Lower lobe of right lung (tissue), 2 donors: ENCODE measurements around the gene MSI2. TPM values are rescaled to one million over a fixed set of nuclear protein-coding genes. Genes with fewer than 3 reads are reported as not detected.

Experiments used
- ATAC-seq, 2 donors: fragments of 200-7000 bp; cut with Tn5 transposase; one replicate each; pipeline ENCODE4 v1.9.1; 2020 to 2022; ENCODE audit warnings: mild to moderate bottlenecking in 2 of 2, moderate library complexity in 2 of 2
- DNase-seq: peaks from one replicate; pipeline ENCODE4 v3.0.0-alpha.2; 2020
- H3K27ac ChIP-seq: fragments of 200-600 bp; one replicate; pipeline ENCODE4 v1.8.0; 2022
- H3K27me3 ChIP-seq: fragments of 200-600 bp; one replicate; pipeline ENCODE4 v1.8.0; 2022; ENCODE audit warnings: low read depth
- H3K36me3 ChIP-seq: fragments of 200-600 bp; one replicate; pipeline ENCODE4 v1.8.0; 2022; ENCODE audit warnings: mild to moderate bottlenecking
- H3K4me1 ChIP-seq: fragments of 200-600 bp; one replicate; pipeline ENCODE4 v1.8.0; 2022
- H3K4me3 ChIP-seq: fragments of 200-600 bp; one replicate; pipeline ENCODE4 v1.8.0; 2022; ENCODE audit warnings: mild to moderate bottlenecking
- H3K9me3 ChIP-seq: fragments of 200-600 bp; one replicate; pipeline ENCODE4 v1.8.0; 2022
- intact Hi-C: fragments of 100-400 bp; cut with DNase I; formaldehyde crosslinking; loops from one replicate; pipeline ENCODE4 v1.11.0; 2022
- total RNA-seq: library from RNA; stranded (reverse); fragmentation: NEBNext Ultra II Directional; extraction: Animal tissue kit (Norgen Biotek cat#: 25700); gene quantifications from one replicate; pipeline ENCODE4 v1.2.1, GENCODE V29; 2021
- TF ChIP-seq, protein P1 (sequence below): fragments of 200-600 bp; IDR thresholded peaks from one replicate; pipeline ENCODE4 v1.8.0; 2022; ENCODE audit warnings: antibody characterized with exemption, mild to moderate bottlenecking
- donor health status: DM: no; HTN: yes; CAD: no; lungs with severe emphysema.

The MSI2 gene
- total RNA-seq, 1 donor from 2014 or later, result 43.9 TPM

DNA sequence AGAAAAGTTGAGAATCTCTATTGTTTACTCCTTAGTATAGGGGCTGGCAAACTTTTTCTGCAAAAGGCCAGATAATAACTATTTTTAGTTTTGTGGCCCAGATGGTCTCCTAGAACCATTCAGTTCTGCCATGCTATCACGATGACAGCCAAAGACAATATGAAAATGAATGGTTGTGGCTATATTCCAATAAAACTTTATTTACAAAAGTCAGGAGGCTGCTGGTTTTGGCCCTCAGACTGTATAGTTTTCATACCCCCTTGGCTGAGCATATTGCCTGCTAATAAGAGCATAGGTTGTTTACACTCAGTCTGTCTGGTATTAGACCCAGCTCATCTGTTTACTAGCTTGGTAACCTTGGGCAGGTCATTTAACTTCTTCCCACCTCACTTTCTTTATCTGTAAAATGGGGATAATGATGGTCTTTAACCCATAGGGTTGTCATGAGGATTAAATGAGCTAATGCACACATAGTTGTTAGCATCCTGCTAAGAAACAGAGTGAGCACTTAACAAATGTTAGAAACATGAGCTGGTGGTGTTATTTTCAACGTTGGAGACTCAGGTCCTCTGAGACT is 156.3 kb downstream of the MSI2 start:
- peaks cover 9% of the 10 kb centered on the region for H3K4me1 ChIP-seq
- no peak for DNase-seq
- H3K9me3 ChIP-seq, result no peaks in the 10 kb centered on the region
- intact Hi-C loops, result no loop called here
- no peaks in the 10 kb centered on the region for H3K27me3 ChIP-seq
- ATAC-seq, result no peak
- H3K4me3 ChIP-seq, result no peak overlapping the region
- no peaks in the 10 kb centered on the region for H3K36me3 ChIP-seq
- H3K27ac ChIP-seq, result no peak overlapping the region
- TF ChIP-seq, protein P1, sequence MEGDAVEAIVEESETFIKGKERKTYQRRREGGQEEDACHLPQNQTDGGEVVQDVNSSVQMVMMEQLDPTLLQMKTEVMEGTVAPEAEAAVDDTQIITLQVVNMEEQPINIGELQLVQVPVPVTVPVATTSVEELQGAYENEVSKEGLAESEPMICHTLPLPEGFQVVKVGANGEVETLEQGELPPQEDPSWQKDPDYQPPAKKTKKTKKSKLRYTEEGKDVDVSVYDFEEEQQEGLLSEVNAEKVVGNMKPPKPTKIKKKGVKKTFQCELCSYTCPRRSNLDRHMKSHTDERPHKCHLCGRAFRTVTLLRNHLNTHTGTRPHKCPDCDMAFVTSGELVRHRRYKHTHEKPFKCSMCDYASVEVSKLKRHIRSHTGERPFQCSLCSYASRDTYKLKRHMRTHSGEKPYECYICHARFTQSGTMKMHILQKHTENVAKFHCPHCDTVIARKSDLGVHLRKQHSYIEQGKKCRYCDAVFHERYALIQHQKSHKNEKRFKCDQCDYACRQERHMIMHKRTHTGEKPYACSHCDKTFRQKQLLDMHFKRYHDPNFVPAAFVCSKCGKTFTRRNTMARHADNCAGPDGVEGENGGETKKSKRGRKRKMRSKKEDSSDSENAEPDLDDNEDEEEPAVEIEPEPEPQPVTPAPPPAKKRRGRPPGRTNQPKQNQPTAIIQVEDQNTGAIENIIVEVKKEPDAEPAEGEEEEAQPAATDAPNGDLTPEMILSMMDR, result no peak

DNA sequence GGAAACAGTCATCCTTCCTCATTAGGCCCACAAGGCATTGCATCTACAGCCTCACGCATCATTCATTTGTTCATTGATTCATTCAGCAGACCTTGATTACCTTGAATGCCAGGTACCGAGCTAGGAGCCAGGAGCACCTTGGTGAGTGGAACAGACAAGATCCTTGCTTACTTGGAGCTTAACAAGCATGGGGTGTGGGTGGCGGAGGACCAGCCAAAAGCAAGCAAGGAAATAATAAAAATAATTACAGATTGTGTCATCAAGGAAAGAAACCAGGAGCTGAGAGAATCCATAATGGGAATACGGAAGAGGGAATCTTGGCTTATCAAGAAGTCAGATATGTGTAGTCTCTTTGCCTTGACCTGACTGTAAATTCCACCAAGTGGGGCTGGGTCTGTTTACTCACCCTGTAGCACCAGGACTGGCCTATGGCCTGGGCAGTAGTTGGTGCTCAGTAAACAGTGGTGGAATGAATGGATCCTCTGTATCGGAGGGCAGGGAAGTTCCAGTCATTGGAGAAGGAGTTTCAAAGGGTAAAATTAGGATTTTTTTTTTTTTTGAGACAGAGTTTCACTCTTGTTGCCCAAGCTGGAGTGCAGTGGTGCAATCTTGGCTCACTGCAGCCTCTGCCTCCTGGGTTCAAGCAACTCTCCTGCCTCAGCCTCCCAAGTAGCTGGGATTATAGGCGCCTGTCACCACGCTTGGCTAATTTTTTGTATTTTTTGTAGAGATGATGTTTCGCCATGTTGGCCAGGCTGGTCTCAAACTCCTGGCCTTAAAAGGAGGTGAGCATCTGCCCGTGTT is 157.7 kb downstream of the MSI2 start:
- intact Hi-C loops, result no loop called here
- Histone ChIP-seq H3K27me3 (no peaks in the 10 kb centered on the region), H3K4me1 (no peaks in the 10 kb centered on the region), H3K36me3 (no peaks in the 10 kb centered on the region), H3K4me3 (no peak overlapping the region), H3K9me3 (no peaks in the 10 kb centered on the region), H3K27ac (no peak overlapping the region)
- ATAC-seq (no peak), DNase-seq (no peak)
- TF ChIP-seq, protein P1, result no peak

DNA sequence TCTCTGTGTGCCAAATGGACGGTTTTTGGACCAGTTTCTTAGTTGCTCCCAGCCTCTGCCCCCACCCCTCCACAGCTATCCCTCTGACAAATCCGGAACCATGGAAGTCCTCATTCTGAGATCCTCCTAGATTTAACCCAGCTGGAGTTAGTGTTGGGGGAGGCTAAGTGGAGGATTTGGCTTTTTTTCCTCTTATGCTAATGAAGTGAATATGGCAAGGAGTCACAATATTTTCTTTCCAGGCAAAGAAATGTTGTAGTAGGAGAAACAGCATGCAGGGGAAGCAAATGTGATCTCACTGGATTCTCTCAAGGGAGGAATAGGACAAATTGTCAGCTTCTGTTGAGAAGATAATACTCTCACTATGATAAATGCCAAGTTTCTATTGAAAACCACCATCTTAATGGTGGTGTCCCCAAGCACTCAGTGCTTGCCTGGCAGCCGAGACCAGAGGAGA is 159.5 kb downstream of the MSI2 start:
- ATAC-seq (no peak), DNase-seq (no peak)
- no peak overlapping the region for H3K27ac ChIP-seq
- H3K27me3 ChIP-seq, result no peaks in the 10 kb centered on the region
- intact Hi-C loops, result no loop called here
- no peak overlapping the region for H3K4me3 ChIP-seq
- no peaks in the 10 kb centered on the region for H3K4me1 ChIP-seq
- no peaks in the 10 kb centered on the region for H3K36me3 ChIP-seq
- no peaks in the 10 kb centered on the region for H3K9me3 ChIP-seq
- TF ChIP-seq, protein P1, result no peak

DNA sequence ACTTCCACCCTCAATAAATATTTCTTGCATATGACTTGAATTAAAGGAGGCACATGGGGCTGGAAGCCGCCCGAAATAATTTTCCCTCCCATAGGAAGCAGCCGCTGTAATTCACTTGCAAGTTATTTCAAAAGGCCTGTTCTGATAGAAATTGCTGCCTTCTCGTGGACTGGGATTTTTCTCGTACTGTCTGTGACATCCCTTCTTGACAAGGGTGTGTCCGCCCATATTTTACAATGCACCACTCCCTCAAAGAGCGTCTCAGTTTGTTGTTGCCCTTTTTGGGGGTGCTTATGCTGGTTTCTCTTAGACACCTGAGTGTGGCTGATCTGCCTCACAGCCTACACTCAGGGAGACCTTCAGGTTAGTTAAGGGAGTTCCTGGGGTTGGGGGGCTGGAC is 160.0 kb downstream of the MSI2 start:
- no peaks in the 10 kb centered on the region for H3K36me3 ChIP-seq
- no peak overlapping the region for H3K4me3 ChIP-seq
- no peaks in the 10 kb centered on the region for H3K4me1 ChIP-seq
- no peaks in the 10 kb centered on the region for H3K27me3 ChIP-seq
- no peaks in the 10 kb centered on the region for H3K9me3 ChIP-seq
- intact Hi-C loops, result no loop called here
- TF ChIP-seq, protein P1, result no peak
- no peak for ATAC-seq
- DNase-seq, result no peak
- H3K27ac ChIP-seq, result no peak overlapping the region

DNA sequence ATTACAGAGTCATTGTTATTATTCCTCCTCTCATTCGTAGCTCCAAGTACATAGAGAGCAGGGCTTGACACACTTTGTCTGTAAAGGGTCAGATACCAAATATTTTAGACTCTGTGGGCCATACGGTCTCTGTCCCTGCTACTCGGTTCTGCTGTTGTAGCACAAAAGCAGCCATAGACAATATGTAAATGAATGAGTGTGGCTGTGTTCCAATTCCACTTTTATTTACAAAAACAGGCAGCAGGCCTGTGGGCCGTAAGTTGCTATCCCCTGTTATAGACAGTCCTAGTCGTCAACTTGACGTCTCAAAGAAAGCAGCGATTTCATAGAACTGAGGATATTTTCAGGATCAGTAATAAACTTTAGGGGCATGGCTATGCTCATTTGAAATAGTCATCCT is 161.6 kb downstream of the MSI2 start:
- no peak overlapping the region for H3K4me3 ChIP-seq
- no peak for ATAC-seq
- TF ChIP-seq, protein P1, result no peak
- DNase-seq, result no peak
- no peak overlapping the region for H3K27ac ChIP-seq
- no peaks in the 10 kb centered on the region for H3K9me3 ChIP-seq
- H3K27me3 ChIP-seq, result no peaks in the 10 kb centered on the region
- H3K4me1 ChIP-seq, result no peaks in the 10 kb centered on the region
- intact Hi-C loops, result no loop called here
- H3K36me3 ChIP-seq, result no peaks in the 10 kb centered on the region
